Neural progenitor cell (in vitro differentiated cells): ENCODE measurements around the gene ZFAND3.

ENCODE experiments used
- EZH2 ChIP-seq: fragments of 200-600 bp; sonication (generic); IDR thresholded peaks from 2 replicates; pipeline ENCODE4 v1.6.1; 2017; ENCODE audit warnings: antibody characterized with exemption, mild to moderate bottlenecking, moderate library complexity
- EZH2phosphoT487 ChIP-seq: fragments of 200-600 bp; sonication (generic); IDR thresholded peaks from 2 replicates; pipeline ENCODE4 v1.6.1; 2017; ENCODE audit warnings: antibody characterized with exemption
- TF ChIP-seq, protein P1 (sequence below): fragments of 200-600 bp; sonication (generic); IDR thresholded peaks from 2 replicates; pipeline ENCODE4 v1.5.1; 2017; ENCODE audit warnings: antibody characterized with exemption, mild to moderate bottlenecking

- TF ChIP-seq, protein P1, sequence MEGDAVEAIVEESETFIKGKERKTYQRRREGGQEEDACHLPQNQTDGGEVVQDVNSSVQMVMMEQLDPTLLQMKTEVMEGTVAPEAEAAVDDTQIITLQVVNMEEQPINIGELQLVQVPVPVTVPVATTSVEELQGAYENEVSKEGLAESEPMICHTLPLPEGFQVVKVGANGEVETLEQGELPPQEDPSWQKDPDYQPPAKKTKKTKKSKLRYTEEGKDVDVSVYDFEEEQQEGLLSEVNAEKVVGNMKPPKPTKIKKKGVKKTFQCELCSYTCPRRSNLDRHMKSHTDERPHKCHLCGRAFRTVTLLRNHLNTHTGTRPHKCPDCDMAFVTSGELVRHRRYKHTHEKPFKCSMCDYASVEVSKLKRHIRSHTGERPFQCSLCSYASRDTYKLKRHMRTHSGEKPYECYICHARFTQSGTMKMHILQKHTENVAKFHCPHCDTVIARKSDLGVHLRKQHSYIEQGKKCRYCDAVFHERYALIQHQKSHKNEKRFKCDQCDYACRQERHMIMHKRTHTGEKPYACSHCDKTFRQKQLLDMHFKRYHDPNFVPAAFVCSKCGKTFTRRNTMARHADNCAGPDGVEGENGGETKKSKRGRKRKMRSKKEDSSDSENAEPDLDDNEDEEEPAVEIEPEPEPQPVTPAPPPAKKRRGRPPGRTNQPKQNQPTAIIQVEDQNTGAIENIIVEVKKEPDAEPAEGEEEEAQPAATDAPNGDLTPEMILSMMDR = no peak
- TF ChIP-seq EZH2phosphoT487 (no peak), EZH2 (no peak)
Observed at GRCh38 chr6:37974381-37974780, 154.9 kb downstream of the ZFAND3 start.
